Spleen (tissue), 7 donors: ENCODE results near the gene PPP1CC.

Experiments used
- CTCF ChIP-seq, 11 experiments: fragments of 200-600 bp in 7 of 11; fragments of 450-650 bp in 4 of 11; sonication (generic) in 4 of 11; IDR thresholded peaks in 8 of 11; conservative IDR thresholded peaks in 3 of 11; 1 replicate in 7 of 11; 2 replicates in 4 of 11; pipeline versions ENCODE4 v1.4.0 to v1.8.0; 2016 to 2021; ENCODE audit warnings: antibody characterized with exemption in 11 of 11, inconsistent platforms in 4 of 11, mild to moderate bottlenecking in 1 of 11
- POLR2A ChIP-seq, 3 donors: fragments of 450-650 bp; IDR thresholded peaks; one replicate each; pipeline ENCODE4 v1.5.1; 2017; ENCODE audit warnings: antibody characterized with exemption in 3 of 3, mild to moderate bottlenecking in 1 of 3
- POLR2AphosphoS5 ChIP-seq, 3 donors: sonication (generic); formaldehyde crosslinking; IDR thresholded peaks; one replicate each; pipeline ENCODE4 v1.5.1; 2017; ENCODE audit warnings: antibody characterized with exemption in 3 of 3
- donor health status: DM: no; HTN: no; CAD: no; lungs with moderate emphysema.
- donor health status: DM: no; HTN: no; CAD: no.
- donor health status: DM: no; HTN: no; CAD: no.

- TF ChIP-seq CTCF (IDR thresholded peaks at IDR 0.05 in 8 of 11, conservative IDR thresholded peaks at IDR 0.05 in 3 of 11), result no peak
- TF ChIP-seq POLR2A (IDR thresholded peaks at IDR 0.05), result no peak
- no peak for TF ChIP-seq POLR2AphosphoS5 (IDR thresholded peaks at IDR 0.05)
These were observed 9.5 kb downstream of the PPP1CC start for GRCh38 chr12:110733089-110733715.
